Measurements from ENCODE around the gene CHRNA3.
"Not testable (repeated sequence)": the region's sequence is repeated elsewhere in the genome, so short reads cannot be mapped to it uniquely, and the experiment has no call there.

The CHRNA3 gene

GRCh38 chr15:78609551-78609950 lies 11.2 kb downstream of the CHRNA3 start:
- not testable (repeated sequence) for H3K36me3 ChIP-seq (ENCODE audit: control insufficient read depth in 1 of 2, insufficient read depth in 2 of 2, low read length in 2 of 2); H3K4me3 ChIP-seq (ENCODE audit: low read depth in 1 of 2, low read length in 2 of 2); H3K27me3 ChIP-seq (ENCODE audit: low read depth, low read length); H3K9me3 ChIP-seq (ENCODE audit: control insufficient read depth in 1 of 2, low read length in 2 of 2); H3K4me1 ChIP-seq (ENCODE audit: control insufficient read depth in 1 of 2, insufficient read depth in 2 of 2, low read length in 2 of 2); H3K27ac ChIP-seq (ENCODE audit: low read length)

- Histone ChIP-seq H3K27me3 (ENCODE audit: low read depth, low read length) (no peaks in the 10 kb centered on the region), H3K4me1 (ENCODE audit: control insufficient read depth in 1 of 2, insufficient read depth in 2 of 2, low read length in 2 of 2) (no peaks in the 10 kb centered on the region), H3K27ac (ENCODE audit: low read length) (no peak overlapping the region), H3K9me3 (ENCODE audit: control insufficient read depth in 1 of 2, low read length in 2 of 2) (no peaks in the 10 kb centered on the region), H3K4me3 (ENCODE audit: low read depth in 1 of 2, low read length in 2 of 2) (no peak overlapping the region), H3K36me3 (ENCODE audit: control insufficient read depth in 1 of 2, insufficient read depth in 2 of 2, low read length in 2 of 2) (no peaks in the 10 kb centered on the region)
These were observed 15.1 kb downstream of the CHRNA3 start for GRCh38 chr15:78605680-78606079.

- no peaks in the 10 kb centered on the region for H3K4me1 ChIP-seq (ENCODE audit: control insufficient read depth in 1 of 2, insufficient read depth in 2 of 2, low read length in 2 of 2)
- no peaks in the 10 kb centered on the region for H3K9me3 ChIP-seq (ENCODE audit: control insufficient read depth in 1 of 2, low read length in 2 of 2)
- H3K27me3 ChIP-seq (ENCODE audit: low read depth, low read length), result no peaks in the 10 kb centered on the region
- H3K36me3 ChIP-seq (ENCODE audit: control insufficient read depth in 1 of 2, insufficient read depth in 2 of 2, low read length in 2 of 2), result no peaks in the 10 kb centered on the region
- H3K27ac ChIP-seq (ENCODE audit: low read length), result no peak overlapping the region
- no peak overlapping the region for H3K4me3 ChIP-seq (ENCODE audit: low read depth in 1 of 2, low read length in 2 of 2)
These were observed 15.6 kb downstream of the CHRNA3 start for GRCh38 chr15:78605201-78605600.

GRCh38 chr15:78604420-78604819 lies 16.4 kb downstream of the CHRNA3 start:
- Histone ChIP-seq H3K9me3 (ENCODE audit: control insufficient read depth in 1 of 2, low read length in 2 of 2) (no peaks in the 10 kb centered on the region), H3K27ac (ENCODE audit: low read length) (no peak overlapping the region), H3K27me3 (ENCODE audit: low read depth, low read length) (no peaks in the 10 kb centered on the region), H3K36me3 (ENCODE audit: control insufficient read depth in 1 of 2, insufficient read depth in 2 of 2, low read length in 2 of 2) (no peaks in the 10 kb centered on the region), H3K4me1 (ENCODE audit: control insufficient read depth in 1 of 2, insufficient read depth in 2 of 2, low read length in 2 of 2) (no peaks in the 10 kb centered on the region), H3K4me3 (ENCODE audit: low read depth in 1 of 2, low read length in 2 of 2) (no peak overlapping the region)

GRCh38 chr15:78603467-78603866 lies 17.3 kb downstream of the CHRNA3 start:
- Histone ChIP-seq H3K4me1 (ENCODE audit: control insufficient read depth in 1 of 2, insufficient read depth in 2 of 2, low read length in 2 of 2) (no peaks in the 10 kb centered on the region), H3K27ac (ENCODE audit: low read length) (no peak overlapping the region), H3K36me3 (ENCODE audit: control insufficient read depth in 1 of 2, insufficient read depth in 2 of 2, low read length in 2 of 2) (no peaks in the 10 kb centered on the region), H3K9me3 (ENCODE audit: control insufficient read depth in 1 of 2, low read length in 2 of 2) (no peaks in the 10 kb centered on the region), H3K4me3 (ENCODE audit: low read depth in 1 of 2, low read length in 2 of 2) (no peak overlapping the region), H3K27me3 (ENCODE audit: low read depth, low read length) (no peaks in the 10 kb centered on the region)

GRCh38 chr15:78599189-78599588 lies 21.6 kb downstream of the CHRNA3 start:
- Histone ChIP-seq H3K27me3 (ENCODE audit: low read depth, low read length) (no peaks in the 10 kb centered on the region), H3K36me3 (ENCODE audit: control insufficient read depth in 1 of 2, insufficient read depth in 2 of 2, low read length in 2 of 2) (no peaks in the 10 kb centered on the region), H3K27ac (ENCODE audit: low read length) (no peak overlapping the region), H3K4me1 (ENCODE audit: control insufficient read depth in 1 of 2, insufficient read depth in 2 of 2, low read length in 2 of 2) (no peaks in the 10 kb centered on the region), H3K9me3 (ENCODE audit: control insufficient read depth in 1 of 2, low read length in 2 of 2) (no peaks in the 10 kb centered on the region), H3K4me3 (ENCODE audit: low read depth in 1 of 2, low read length in 2 of 2) (no peak overlapping the region)

GRCh38 chr15:78598348-78598747 lies 22.4 kb downstream of the CHRNA3 start:
- H3K4me1 ChIP-seq (ENCODE audit: control insufficient read depth in 1 of 2, insufficient read depth in 2 of 2, low read length in 2 of 2), result no peaks in the 10 kb centered on the region
- H3K36me3 ChIP-seq (ENCODE audit: control insufficient read depth in 1 of 2, insufficient read depth in 2 of 2, low read length in 2 of 2), result no peaks in the 10 kb centered on the region
- H3K4me3 ChIP-seq (ENCODE audit: low read depth in 1 of 2, low read length in 2 of 2), result no peak overlapping the region
- no peaks in the 10 kb centered on the region for H3K27me3 ChIP-seq (ENCODE audit: low read depth, low read length)
- H3K27ac ChIP-seq (ENCODE audit: low read length), result no peak overlapping the region
- H3K9me3 ChIP-seq (ENCODE audit: control insufficient read depth in 1 of 2, low read length in 2 of 2), result no peaks in the 10 kb centered on the region

- H3K27me3 ChIP-seq (ENCODE audit: low read depth, low read length), result no peaks in the 10 kb centered on the region
- H3K36me3 ChIP-seq (ENCODE audit: control insufficient read depth in 1 of 2, insufficient read depth in 2 of 2, low read length in 2 of 2), result no peaks in the 10 kb centered on the region
- H3K27ac ChIP-seq (ENCODE audit: low read length), result no peak overlapping the region
- H3K9me3 ChIP-seq (ENCODE audit: control insufficient read depth in 1 of 2, low read length in 2 of 2), result no peaks in the 10 kb centered on the region
- no peak overlapping the region for H3K4me3 ChIP-seq (ENCODE audit: low read depth in 1 of 2, low read length in 2 of 2)
- no peaks in the 10 kb centered on the region for H3K4me1 ChIP-seq (ENCODE audit: control insufficient read depth in 1 of 2, insufficient read depth in 2 of 2, low read length in 2 of 2)
These were observed 23.2 kb downstream of the CHRNA3 start for GRCh38 chr15:78597583-78597982.

GRCh38 chr15:78574944-78575343 lies 45.9 kb downstream of the CHRNA3 start:
- no peaks in the 10 kb centered on the region for H3K36me3 ChIP-seq (ENCODE audit: control insufficient read depth in 1 of 2, insufficient read depth in 2 of 2, low read length in 2 of 2)
- H3K27me3 ChIP-seq (ENCODE audit: low read depth, low read length), result no peaks in the 10 kb centered on the region
- H3K4me3 ChIP-seq (ENCODE audit: low read depth in 1 of 2, low read length in 2 of 2), result no peak overlapping the region
- H3K4me1 ChIP-seq (ENCODE audit: control insufficient read depth in 1 of 2, insufficient read depth in 2 of 2, low read length in 2 of 2), result no peaks in the 10 kb centered on the region
- no peaks in the 10 kb centered on the region for H3K9me3 ChIP-seq (ENCODE audit: control insufficient read depth in 1 of 2, low read length in 2 of 2)
- no peak overlapping the region for H3K27ac ChIP-seq (ENCODE audit: low read length)

GRCh38 chr15:78573416-78573815 lies 47.4 kb downstream of the CHRNA3 start:
- Histone ChIP-seq H3K27ac (ENCODE audit: low read length) (no peak overlapping the region), H3K9me3 (ENCODE audit: control insufficient read depth in 1 of 2, low read length in 2 of 2) (no peaks in the 10 kb centered on the region), H3K27me3 (ENCODE audit: low read depth, low read length) (no peaks in the 10 kb centered on the region), H3K36me3 (ENCODE audit: control insufficient read depth in 1 of 2, insufficient read depth in 2 of 2, low read length in 2 of 2) (no peaks in the 10 kb centered on the region), H3K4me1 (ENCODE audit: control insufficient read depth in 1 of 2, insufficient read depth in 2 of 2, low read length in 2 of 2) (no peaks in the 10 kb centered on the region), H3K4me3 (ENCODE audit: low read depth in 1 of 2, low read length in 2 of 2) (no peak overlapping the region)

GRCh38 chr15:78571382-78571781 lies 49.4 kb downstream of the CHRNA3 start:
- H3K27me3 ChIP-seq (ENCODE audit: low read depth, low read length), result no peaks in the 10 kb centered on the region
- H3K4me1 ChIP-seq (ENCODE audit: control insufficient read depth in 1 of 2, insufficient read depth in 2 of 2, low read length in 2 of 2), result peaks cover 0 to under 1% of the 10 kb centered on the region in 2 donors
- no peak overlapping the region for H3K4me3 ChIP-seq (ENCODE audit: low read depth in 1 of 2, low read length in 2 of 2)
- no peaks in the 10 kb centered on the region for H3K9me3 ChIP-seq (ENCODE audit: control insufficient read depth in 1 of 2, low read length in 2 of 2)
- H3K27ac ChIP-seq (ENCODE audit: low read length), result no peak overlapping the region
- H3K36me3 ChIP-seq (ENCODE audit: control insufficient read depth in 1 of 2, insufficient read depth in 2 of 2, low read length in 2 of 2), result no peaks in the 10 kb centered on the region

GRCh38 chr15:78570710-78571109 lies 50.1 kb downstream of the CHRNA3 start:
- Histone ChIP-seq H3K27me3 (ENCODE audit: low read depth, low read length) (no peaks in the 10 kb centered on the region), H3K9me3 (ENCODE audit: control insufficient read depth in 1 of 2, low read length in 2 of 2) (no peaks in the 10 kb centered on the region), H3K36me3 (ENCODE audit: control insufficient read depth in 1 of 2, insufficient read depth in 2 of 2, low read length in 2 of 2) (no peaks in the 10 kb centered on the region)

More at GRCh38 chr15:78570710-78571109, 50.1 kb downstream of the CHRNA3 start:
- no peak overlapping the region for H3K4me3 ChIP-seq (ENCODE audit: low read depth in 1 of 2, low read length in 2 of 2)
- peaks cover 0 to 6% of the 10 kb centered on the region in 2 donors for H3K4me1 ChIP-seq (ENCODE audit: control insufficient read depth in 1 of 2, insufficient read depth in 2 of 2, low read length in 2 of 2)
- no peak overlapping the region for H3K27ac ChIP-seq (ENCODE audit: low read length)
